Measurements from ENCODE around the gene ANKRD29. TPM values are rescaled to one million over a fixed set of nuclear protein-coding genes. Genes with fewer than 3 reads are reported as not detected.
A peak's percentile ranks its signal among the peaks of the same experiment; 100 is the strongest.

ANKRD29 gene
- total and polyA plus RNA-seq, 2 donors (not counting 3 experiments of a cell fraction or from before 2014, with no cell fraction given) = 0.03 to 2.6 TPM

DNA sequence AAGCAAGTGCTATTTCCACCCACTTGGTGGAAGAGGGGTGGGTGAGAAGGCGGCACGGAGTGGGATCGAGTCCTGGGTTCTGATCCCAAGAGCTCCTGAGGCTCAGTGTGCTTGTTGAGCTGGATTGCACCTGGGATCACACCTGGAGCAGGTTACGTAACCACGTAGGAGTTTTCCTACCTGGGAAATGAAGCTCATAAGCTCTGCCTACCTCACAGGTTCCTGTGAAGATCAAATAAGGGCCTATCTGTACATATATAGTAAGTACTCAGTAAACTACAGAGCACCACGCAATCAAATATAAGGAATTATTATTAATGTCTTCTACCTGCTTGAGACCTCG, 87.4 kb downstream of the ANKRD29 start:
- FAIRE-seq (no peak), DNase-seq (ENCODE audit: low read depth, low spot score) (no peak)
- H3K36me3 ChIP-seq (ENCODE audit: control insufficient read depth in 2 of 2, extremely low read depth in 1 of 2, insufficient read depth in 2 of 2, low read length in 2 of 2) = peaks cover 0 to 3% of the 10 kb centered on the region in 2 experiments
- H2AFZ ChIP-seq (ENCODE audit: low read depth, low read length) = no peak overlapping the region
- intact Hi-C loops (cut with micrococcal nuclease) = no loop called here
- dilution Hi-C loops (cut with MboI; ENCODE audit: extremely low pct_ligation_motif_present, low sequenced_read_pairs) = no loop called here
- peaks cover 40% of the 10 kb centered on the region for H3K79me2 ChIP-seq (ENCODE audit: control insufficient read depth, insufficient read depth, low read length)
- peaks cover 12% of the 10 kb centered on the region for H3K4me1 ChIP-seq (ENCODE audit: control insufficient read depth, extremely low read depth, insufficient read depth, low read length)
- no peak overlapping the region for H3K4me3 ChIP-seq (replicated peaks in 1 of 3; ENCODE audit: insufficient read depth in 1 of 3, low read depth in 1 of 3, low read length in 3 of 3)
- no peak for TF ChIP-seq MYC (IDR thresholded peaks at IDR 0.05; ENCODE audit: low read depth, low read length)
- H3K4me2 ChIP-seq (ENCODE audit: insufficient read depth, low read length) = no peak overlapping the region
- ChIA-PET POLR2A (no interaction called here), CTCF (no interaction called here)
- H3K9me1 ChIP-seq (replicated peaks; ENCODE audit: control insufficient read depth, extremely low read depth, insufficient read depth, low read length) = no peaks in the 10 kb centered on the region
- no peak overlapping the region for H3K27ac ChIP-seq (ENCODE audit: insufficient read depth, low read depth, low read length)
- BruUV-seq (replicated peaks) = no TSS peak
- H3K9ac ChIP-seq (replicated peaks; ENCODE audit: extremely low read depth, insufficient read depth, low read length) = no peak overlapping the region
- H3K9me3 ChIP-seq (replicated peaks; ENCODE audit: control insufficient read depth, insufficient read depth, low read length) = no peaks in the 10 kb centered on the region
- H3K27me3 ChIP-seq (ENCODE audit: control insufficient read depth in 2 of 2, insufficient read depth in 2 of 2, low read length in 2 of 2) = no peaks in the 10 kb centered on the region
- peaks cover 2% of the 10 kb centered on the region for H4K20me1 ChIP-seq (replicated peaks; ENCODE audit: control insufficient read depth, extremely low read depth, insufficient read depth, low read length)

DNA sequence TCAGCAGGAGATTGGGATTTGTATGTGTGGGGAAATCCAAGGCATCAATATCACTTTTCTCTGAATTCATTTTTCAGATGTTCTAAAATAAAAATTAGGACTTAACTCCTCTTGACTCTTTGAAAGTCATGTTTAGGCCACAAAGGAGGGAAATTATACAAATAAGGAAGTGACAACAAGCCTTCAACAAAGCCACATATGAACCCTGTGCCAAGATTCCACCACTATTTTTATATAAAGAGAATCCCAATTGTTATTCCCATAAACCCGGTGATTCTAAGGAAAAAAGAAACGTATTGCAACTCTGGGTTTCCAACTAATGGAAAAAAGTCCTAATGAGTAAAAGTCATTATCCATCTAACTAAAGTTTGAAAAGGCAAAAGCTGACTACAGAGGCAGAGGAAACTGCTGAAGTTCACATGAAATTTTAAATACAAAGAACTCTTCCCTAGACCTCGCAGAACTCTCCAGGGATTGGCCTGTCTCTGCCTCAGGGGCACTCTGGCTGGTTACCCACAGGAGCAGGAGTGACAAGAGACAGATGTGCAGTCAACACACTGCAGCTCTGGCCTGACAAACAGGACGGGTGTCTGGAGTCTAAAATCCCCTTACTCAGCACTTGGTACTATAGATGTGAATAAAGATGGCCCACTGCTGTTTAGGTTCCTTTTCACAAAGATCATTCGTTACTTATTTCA, 88.0 kb downstream of the ANKRD29 start:
- H4K20me1 ChIP-seq (replicated peaks; ENCODE audit: control insufficient read depth, extremely low read depth, insufficient read depth, low read length) = peaks cover 2% of the 10 kb centered on the region
- H3K27ac ChIP-seq (ENCODE audit: insufficient read depth, low read depth, low read length) = no peak overlapping the region

More for the DNA sequence above, 88.0 kb downstream of the ANKRD29 start:
- BruUV-seq (replicated peaks) = no TSS peak
- H2AFZ ChIP-seq (ENCODE audit: low read depth, low read length) = no peak overlapping the region
- DNase-seq (ENCODE audit: low read depth, low spot score) (no peak), FAIRE-seq (peak; percentile 46)
- ChIA-PET POLR2A (no interaction called here), CTCF (no interaction called here)
- no peak overlapping the region for H3K4me2 ChIP-seq (ENCODE audit: insufficient read depth, low read length)
- H3K36me3 ChIP-seq (ENCODE audit: control insufficient read depth in 2 of 2, extremely low read depth in 1 of 2, insufficient read depth in 2 of 2, low read length in 2 of 2) = peaks cover 0 to 3% of the 10 kb centered on the region in 2 experiments
- TF ChIP-seq MYC (IDR thresholded peaks at IDR 0.05; ENCODE audit: low read depth, low read length) (no peak), POLR2A (IDR thresholded peaks at IDR 0.05; ENCODE audit: low read depth, low read length) (no peak), EZH2 (IDR thresholded peaks at IDR 0.05; ENCODE audit: borderline replicate concordance, low read depth, low read length, severe bottlenecking) (no peak), POLR2AphosphoS5 (IDR thresholded peaks at IDR 0.05; ENCODE audit: insufficient read depth, low read depth, low read length) (no peak), FOS (IDR thresholded peaks at IDR 0.05; ENCODE audit: borderline replicate concordance, insufficient read depth, low read length) (no peak), GATA2 (IDR thresholded peaks at IDR 0.05; ENCODE audit: insufficient read depth, insufficient read length, low read depth, low read length) (no peak), JUN (IDR thresholded peaks at IDR 0.05; ENCODE audit: borderline replicate concordance, insufficient read depth, insufficient read length, low read depth) (no peak)
- TF ChIP-seq, protein P1, sequence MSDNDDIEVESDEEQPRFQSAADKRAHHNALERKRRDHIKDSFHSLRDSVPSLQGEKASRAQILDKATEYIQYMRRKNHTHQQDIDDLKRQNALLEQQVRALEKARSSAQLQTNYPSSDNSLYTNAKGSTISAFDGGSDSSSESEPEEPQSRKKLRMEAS (IDR thresholded peaks at IDR 0.05; ENCODE audit: insufficient read depth, insufficient read length) = no peak
- TF ChIP-seq, protein P2, sequence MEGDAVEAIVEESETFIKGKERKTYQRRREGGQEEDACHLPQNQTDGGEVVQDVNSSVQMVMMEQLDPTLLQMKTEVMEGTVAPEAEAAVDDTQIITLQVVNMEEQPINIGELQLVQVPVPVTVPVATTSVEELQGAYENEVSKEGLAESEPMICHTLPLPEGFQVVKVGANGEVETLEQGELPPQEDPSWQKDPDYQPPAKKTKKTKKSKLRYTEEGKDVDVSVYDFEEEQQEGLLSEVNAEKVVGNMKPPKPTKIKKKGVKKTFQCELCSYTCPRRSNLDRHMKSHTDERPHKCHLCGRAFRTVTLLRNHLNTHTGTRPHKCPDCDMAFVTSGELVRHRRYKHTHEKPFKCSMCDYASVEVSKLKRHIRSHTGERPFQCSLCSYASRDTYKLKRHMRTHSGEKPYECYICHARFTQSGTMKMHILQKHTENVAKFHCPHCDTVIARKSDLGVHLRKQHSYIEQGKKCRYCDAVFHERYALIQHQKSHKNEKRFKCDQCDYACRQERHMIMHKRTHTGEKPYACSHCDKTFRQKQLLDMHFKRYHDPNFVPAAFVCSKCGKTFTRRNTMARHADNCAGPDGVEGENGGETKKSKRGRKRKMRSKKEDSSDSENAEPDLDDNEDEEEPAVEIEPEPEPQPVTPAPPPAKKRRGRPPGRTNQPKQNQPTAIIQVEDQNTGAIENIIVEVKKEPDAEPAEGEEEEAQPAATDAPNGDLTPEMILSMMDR (IDR thresholded peaks at IDR 0.05; ENCODE audit: extremely low read depth in 1 of 2, insufficient read depth in 1 of 2, low read depth in 1 of 2, low read length in 2 of 2) = no peak
- H3K4me3 ChIP-seq (replicated peaks in 1 of 3; ENCODE audit: insufficient read depth in 1 of 3, low read depth in 1 of 3, low read length in 3 of 3) = no peak overlapping the region
- dilution Hi-C loops (cut with MboI; ENCODE audit: extremely low pct_ligation_motif_present, low sequenced_read_pairs) = no loop called here
- H3K27me3 ChIP-seq (ENCODE audit: control insufficient read depth in 2 of 2, insufficient read depth in 2 of 2, low read length in 2 of 2) = no peaks in the 10 kb centered on the region
- peaks cover 12% of the 10 kb centered on the region for H3K4me1 ChIP-seq (ENCODE audit: control insufficient read depth, extremely low read depth, insufficient read depth, low read length)
- no peaks in the 10 kb centered on the region for H3K9me3 ChIP-seq (replicated peaks; ENCODE audit: control insufficient read depth, insufficient read depth, low read length)
- intact Hi-C loops (cut with micrococcal nuclease) = no loop called here
- H3K79me2 ChIP-seq (ENCODE audit: control insufficient read depth, insufficient read depth, low read length) = peaks cover 35% of the 10 kb centered on the region
- no peaks in the 10 kb centered on the region for H3K9me1 ChIP-seq (replicated peaks; ENCODE audit: control insufficient read depth, extremely low read depth, insufficient read depth, low read length)
- H3K9ac ChIP-seq (replicated peaks; ENCODE audit: extremely low read depth, insufficient read depth, low read length) = no peak overlapping the region
